Thymus (tissue), 11 donors: Measurements from ENCODE around the gene AP3B1. TPM values are rescaled to one million over a fixed set of nuclear protein-coding genes. Genes with fewer than 3 reads are reported as not detected.

Source experiments
- DNase-seq, 9 donors: peaks; one replicate each; pipeline ENCODE4 v3.0.0-alpha.2; 2013; ENCODE audit warnings: low spot score in 9 of 9, low read depth in 6 of 9, missing footprints in 1 of 9
- H3K27ac ChIP-seq, 2 donors: one replicate each; pipeline ENCODE4 v1.5.1; 2013; ENCODE audit warnings: control low read depth in 1 of 2, low read depth in 1 of 2, low read length in 1 of 2, mild to moderate bottlenecking in 1 of 2, moderate library complexity in 1 of 2
- H3K27me3 ChIP-seq, 2 donors: one replicate each; pipeline ENCODE4 v1.5.1; 2013; ENCODE audit warnings: low read length in 1 of 2; ENCODE audit not compliant: control insufficient read depth in 2 of 2, insufficient read depth in 1 of 2
- H3K36me3 ChIP-seq, 2 donors: one replicate each; pipeline ENCODE4 v1.5.1; 2013; ENCODE audit warnings: low read length in 1 of 2, mild to moderate bottlenecking in 1 of 2, moderate library complexity in 1 of 2; ENCODE audit not compliant: control insufficient read depth in 2 of 2, insufficient read depth in 2 of 2
- H3K4me1 ChIP-seq, 2 donors: one replicate each; pipeline ENCODE4 v1.5.1; 2013; ENCODE audit warnings: low read length in 2 of 2; ENCODE audit not compliant: control insufficient read depth in 2 of 2, insufficient read depth in 2 of 2
- H3K4me3 ChIP-seq, 2 donors: one replicate each; pipeline ENCODE4 v1.5.1; 2013; ENCODE audit warnings: low read length in 2 of 2, control low read depth in 1 of 2, mild to moderate bottlenecking in 1 of 2
- H3K9me3 ChIP-seq, 2 donors: one replicate each; pipeline ENCODE4 v1.5.1; 2013; ENCODE audit warnings: low read length in 1 of 2, mild to moderate bottlenecking in 1 of 2; ENCODE audit not compliant: control insufficient read depth in 2 of 2, insufficient read depth in 1 of 2
- WGBS: extraction: QIAGEN DNeasy Blood & Tissue Kit; methylation state at CpG from one replicate; pipeline ENCODE4 v1.1.7; 2013; 5-methylcytosine and 5-hydroxymethylcytosine counted together
- polyA plus RNA-seq: library from polyadenylated mRNA; stranded (reverse); fragments of 200-250 nt; gene quantifications from one replicate; pipeline ENCODE4 v1.2.3, GENCODE V29; 2013
- total RNA-seq: library from RNA; stranded (reverse); fragments of 120-200 nt; gene quantifications from one replicate; pipeline ENCODE4 v1.2.4, GENCODE V29; 2013
- donor health status: healthy.

AP3B1 gene
- total and polyA plus RNA-seq, 2 donors, result 38.3 to 39.2 TPM

- no peak overlapping the region for H3K27ac ChIP-seq
- peaks cover 0 to 4% of the 10 kb centered on the region in 2 donors for H3K9me3 ChIP-seq
- no peak for DNase-seq
- H3K4me3 ChIP-seq, result no peak overlapping the region
- H3K36me3 ChIP-seq, result no peaks in the 10 kb centered on the region
- H3K4me1 ChIP-seq, result no peaks in the 10 kb centered on the region
- WGBS, result 98% methylated on average over 5 of the region's 5 CpGs
- no peaks in the 10 kb centered on the region for H3K27me3 ChIP-seq
Observed at GRCh38 chr5:78065663-78066062, 228.8 kb downstream of the AP3B1 start.

GRCh38 chr5:78064941-78065472, 229.5 kb downstream of the AP3B1 start:
- no peaks in the 10 kb centered on the region for H3K4me1 ChIP-seq
- H3K9me3 ChIP-seq, result peaks cover 0 to 4% of the 10 kb centered on the region in 2 donors
- no peak for DNase-seq
- H3K36me3 ChIP-seq, result no peaks in the 10 kb centered on the region
- no peak overlapping the region for H3K27ac ChIP-seq
- 97% methylated on average over 12 of the region's 12 CpGs for WGBS
- H3K4me3 ChIP-seq, result no peak overlapping the region
- no peaks in the 10 kb centered on the region for H3K27me3 ChIP-seq

- DNase-seq, result no peak
- WGBS, result 98% methylated on average over 2 of the region's 2 CpGs
- Histone ChIP-seq H3K36me3 (no peaks in the 10 kb centered on the region), H3K4me1 (no peaks in the 10 kb centered on the region), H3K27ac (no peak overlapping the region), H3K9me3 (peaks cover 0 to 4% of the 10 kb centered on the region in 2 donors), H3K27me3 (no peaks in the 10 kb centered on the region), H3K4me3 (no peak overlapping the region)
Observed at GRCh38 chr5:78063495-78063894, 231.0 kb downstream of the AP3B1 start.

GRCh38 chr5:78062645-78063044, 231.9 kb downstream of the AP3B1 start:
- no peak for DNase-seq
- H3K27me3 ChIP-seq, result no peaks in the 10 kb centered on the region

GRCh38 chr5:78060421-78060820, 234.1 kb downstream of the AP3B1 start:
- no peak overlapping the region for H3K4me3 ChIP-seq
- H3K27ac ChIP-seq, result no peak overlapping the region
- H3K36me3 ChIP-seq, result no peaks in the 10 kb centered on the region
- no peaks in the 10 kb centered on the region for H3K27me3 ChIP-seq
- H3K9me3 ChIP-seq, result no peaks in the 10 kb centered on the region
- no peaks in the 10 kb centered on the region for H3K4me1 ChIP-seq
- no peak for DNase-seq
- 97% methylated on average over 3 of the region's 3 CpGs for WGBS

More at GRCh38 chr5:78062645-78063044, 231.9 kb downstream of the AP3B1 start:
- WGBS, result 99% methylated on average over 4 of the region's 4 CpGs
- H3K4me1 ChIP-seq, result no peaks in the 10 kb centered on the region
- no peak overlapping the region for H3K4me3 ChIP-seq
- H3K36me3 ChIP-seq, result no peaks in the 10 kb centered on the region
- no peak overlapping the region for H3K27ac ChIP-seq
- H3K9me3 ChIP-seq, result no peaks in the 10 kb centered on the region

GRCh38 chr5:78058625-78059024, 235.9 kb downstream of the AP3B1 start:
- H3K36me3 ChIP-seq, result no peaks in the 10 kb centered on the region
- no peaks in the 10 kb centered on the region for H3K4me1 ChIP-seq
- H3K4me3 ChIP-seq, result no peak overlapping the region
- no peaks in the 10 kb centered on the region for H3K9me3 ChIP-seq
- DNase-seq, result no peak
- no peaks in the 10 kb centered on the region for H3K27me3 ChIP-seq
- WGBS, result 96% methylated on average over 2 of the region's 2 CpGs
- no peak overlapping the region for H3K27ac ChIP-seq

GRCh38 chr5:78056901-78057514, 237.5 kb downstream of the AP3B1 start:
- WGBS, result 90% methylated on average over 9 of the region's 9 CpGs
- Histone ChIP-seq H3K4me3 (no peak overlapping the region), H3K36me3 (no peaks in the 10 kb centered on the region), H3K27me3 (no peaks in the 10 kb centered on the region), H3K9me3 (no peaks in the 10 kb centered on the region), H3K27ac (no peak overlapping the region), H3K4me1 (no peaks in the 10 kb centered on the region)
- DNase-seq, result no peak

- no peaks in the 10 kb centered on the region for H3K9me3 ChIP-seq
- DNase-seq, result no peak
- H3K27me3 ChIP-seq, result no peaks in the 10 kb centered on the region
- H3K4me3 ChIP-seq, result no peak overlapping the region
- H3K27ac ChIP-seq, result no peak overlapping the region
- WGBS, result 99% methylated on average over 1 of the region's 1 CpG
- no peaks in the 10 kb centered on the region for H3K36me3 ChIP-seq
- H3K4me1 ChIP-seq, result no peaks in the 10 kb centered on the region
Observed at GRCh38 chr5:78056053-78056452, 238.4 kb downstream of the AP3B1 start.

GRCh38 chr5:78050888-78051287, 243.6 kb downstream of the AP3B1 start:
- Histone ChIP-seq H3K4me1 (no peaks in the 10 kb centered on the region), H3K9me3 (no peaks in the 10 kb centered on the region), H3K4me3 (no peak overlapping the region), H3K36me3 (no peaks in the 10 kb centered on the region), H3K27me3 (no peaks in the 10 kb centered on the region), H3K27ac (no peak overlapping the region)
- 81% methylated on average over 4 of the region's 4 CpGs for WGBS
- DNase-seq, result no peak
